ENCODE data around the gene TAF4.

The TAF4 gene

DNA sequence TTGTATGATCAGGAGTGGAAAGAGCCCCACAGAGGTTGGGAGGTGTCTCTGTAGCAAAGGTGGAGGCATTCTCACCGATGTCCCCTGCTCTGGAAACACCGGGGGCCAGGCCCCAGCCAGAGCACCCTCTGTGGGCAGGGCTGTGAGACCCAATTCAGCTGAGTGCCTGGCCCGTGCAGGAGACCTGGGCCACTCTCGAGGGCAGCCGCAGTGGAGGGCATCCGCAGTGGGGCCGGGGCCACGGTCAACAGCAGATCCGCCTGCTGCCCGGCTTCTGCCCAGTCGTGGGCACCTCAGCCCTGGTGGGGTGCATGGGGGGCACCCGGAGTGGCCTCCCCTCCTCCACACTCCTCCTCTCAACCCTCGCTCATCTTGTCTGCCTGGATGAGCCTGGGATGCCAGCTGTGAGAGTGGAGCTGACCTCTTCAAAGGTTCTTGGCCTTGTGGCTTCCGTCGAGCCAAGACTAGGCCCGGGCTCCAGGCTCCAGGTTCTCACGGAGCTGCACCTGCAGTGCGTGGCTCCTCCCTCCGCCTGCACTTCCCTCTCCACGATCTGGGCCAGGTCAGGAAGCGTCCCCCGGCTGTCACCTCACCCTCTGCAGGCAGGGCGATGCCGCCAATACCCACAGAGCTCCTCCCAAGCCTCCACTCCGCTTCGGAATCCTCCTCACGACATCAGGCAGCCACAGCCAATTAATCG lies 134.8 kb downstream of the TAF4 start:
- Mint-ChIP-seq H3K27me3 (ENCODE audit: low read depth) (no peaks in the 10 kb centered on the region), H3K4me1 (ENCODE audit: low read depth) (no peaks in the 10 kb centered on the region), H3K4me3 (no peak overlapping the region), H3K9me3 (no peaks in the 10 kb centered on the region), H3K36me3 (ENCODE audit: low read depth) (no peaks in the 10 kb centered on the region), H3K27ac (no peak overlapping the region)

DNA sequence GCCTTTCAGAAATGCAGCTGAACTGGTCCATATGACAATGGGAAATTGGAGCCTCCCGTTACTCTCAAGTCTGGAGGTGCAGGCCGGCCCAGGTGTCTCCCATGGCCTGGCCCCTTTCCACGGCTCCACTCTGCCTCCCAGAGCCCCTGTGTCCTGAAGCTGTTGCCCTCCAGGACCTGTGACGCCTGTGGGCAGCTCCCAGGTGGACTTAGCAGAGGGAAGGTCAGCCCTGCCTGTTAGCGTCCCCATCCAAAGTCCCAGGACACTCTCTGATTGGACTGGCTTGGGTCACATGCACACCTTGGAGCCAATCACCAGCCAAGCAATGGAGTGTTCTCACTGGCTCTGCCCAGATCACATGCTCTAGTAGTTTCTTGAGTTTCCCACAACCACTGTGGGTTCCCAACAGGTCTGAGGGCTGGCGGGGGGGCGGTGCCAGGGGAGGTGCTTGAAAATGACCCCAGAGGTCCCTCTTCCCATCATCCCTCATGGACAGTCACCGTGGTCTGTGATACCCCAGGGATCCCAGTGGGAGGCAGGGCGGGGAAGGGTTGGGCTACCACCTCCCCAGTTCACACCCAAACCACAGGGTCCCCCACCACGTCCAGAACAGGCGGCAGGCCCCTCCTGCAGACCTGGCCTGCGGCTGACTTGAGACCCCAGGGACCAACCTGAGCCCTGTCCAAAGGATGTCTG lies 135.6 kb downstream of the TAF4 start:
- Mint-ChIP-seq H3K4me3 (no peak overlapping the region), H3K9me3 (no peaks in the 10 kb centered on the region), H3K27ac (no peak overlapping the region), H3K4me1 (ENCODE audit: low read depth) (no peaks in the 10 kb centered on the region), H3K27me3 (ENCODE audit: low read depth) (no peaks in the 10 kb centered on the region), H3K36me3 (ENCODE audit: low read depth) (no peaks in the 10 kb centered on the region)

DNA sequence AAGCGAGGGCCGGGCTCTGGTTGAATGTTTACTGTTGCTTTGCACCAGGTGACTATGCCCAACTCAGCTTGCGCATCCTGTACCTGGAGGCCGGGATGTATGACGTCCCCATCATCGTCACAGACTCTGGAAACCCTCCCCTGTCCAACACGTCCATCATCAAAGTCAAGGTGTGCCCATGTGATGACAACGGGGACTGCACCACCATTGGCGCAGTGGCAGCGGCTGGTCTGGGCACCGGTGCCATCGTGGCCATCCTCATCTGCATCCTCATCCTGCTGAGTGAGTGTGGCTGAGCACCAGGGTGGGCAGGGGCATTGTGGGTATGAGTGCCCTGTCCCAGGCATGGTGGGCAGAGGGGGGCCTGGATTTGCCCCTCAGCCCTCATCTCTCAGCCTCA lies 136.1 kb downstream of the TAF4 start:
- Mint-ChIP-seq H3K9me3 (no peaks in the 10 kb centered on the region), H3K4me1 (ENCODE audit: low read depth) (no peaks in the 10 kb centered on the region), H3K4me3 (no peak overlapping the region), H3K36me3 (ENCODE audit: low read depth) (no peaks in the 10 kb centered on the region), H3K27me3 (ENCODE audit: low read depth) (no peaks in the 10 kb centered on the region), H3K27ac (no peak overlapping the region)

DNA sequence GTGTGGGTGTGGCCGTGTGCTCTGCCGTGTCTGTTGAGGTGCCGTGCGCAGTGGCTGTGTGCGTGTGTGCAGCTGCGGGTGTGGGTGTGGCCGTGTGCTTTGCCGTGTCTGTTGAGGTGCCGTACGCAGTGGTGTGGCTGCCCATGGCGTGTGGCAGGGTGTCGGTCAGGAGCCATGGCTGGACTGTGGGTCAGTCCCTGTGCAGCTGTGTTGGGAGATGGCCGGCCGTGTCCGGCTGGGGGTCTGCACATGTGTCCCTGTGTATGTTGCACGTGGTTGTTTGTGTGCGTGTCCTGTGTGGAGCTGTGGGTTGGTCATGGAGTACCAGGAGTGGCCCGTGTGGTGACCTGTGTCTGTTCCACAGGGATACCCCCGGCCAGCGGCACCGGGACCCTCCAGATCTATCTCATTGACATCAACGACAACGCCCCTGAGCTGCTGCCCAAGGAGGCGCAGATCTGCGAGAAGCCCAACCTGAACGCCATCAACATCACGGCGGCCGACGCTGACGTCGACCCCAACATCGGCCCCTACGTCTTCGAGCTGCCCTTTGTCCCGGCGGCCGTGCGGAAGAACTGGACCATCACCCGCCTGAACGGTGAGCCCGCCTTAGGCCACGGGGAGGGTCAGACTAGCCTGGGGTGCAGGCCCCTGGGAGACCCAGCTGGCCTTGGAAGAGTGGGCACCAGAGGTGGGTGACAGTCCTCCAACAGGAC lies 137.7 kb downstream of the TAF4 start:
- no peaks in the 10 kb centered on the region for H3K4me1 Mint-ChIP-seq (ENCODE audit: low read depth)
- H3K9me3 Mint-ChIP-seq: no peaks in the 10 kb centered on the region
- no peaks in the 10 kb centered on the region for H3K36me3 Mint-ChIP-seq (ENCODE audit: low read depth)
- no peaks in the 10 kb centered on the region for H3K27me3 Mint-ChIP-seq (ENCODE audit: low read depth)
- H3K4me3 Mint-ChIP-seq: no peak overlapping the region
- no peak overlapping the region for H3K27ac Mint-ChIP-seq

DNA sequence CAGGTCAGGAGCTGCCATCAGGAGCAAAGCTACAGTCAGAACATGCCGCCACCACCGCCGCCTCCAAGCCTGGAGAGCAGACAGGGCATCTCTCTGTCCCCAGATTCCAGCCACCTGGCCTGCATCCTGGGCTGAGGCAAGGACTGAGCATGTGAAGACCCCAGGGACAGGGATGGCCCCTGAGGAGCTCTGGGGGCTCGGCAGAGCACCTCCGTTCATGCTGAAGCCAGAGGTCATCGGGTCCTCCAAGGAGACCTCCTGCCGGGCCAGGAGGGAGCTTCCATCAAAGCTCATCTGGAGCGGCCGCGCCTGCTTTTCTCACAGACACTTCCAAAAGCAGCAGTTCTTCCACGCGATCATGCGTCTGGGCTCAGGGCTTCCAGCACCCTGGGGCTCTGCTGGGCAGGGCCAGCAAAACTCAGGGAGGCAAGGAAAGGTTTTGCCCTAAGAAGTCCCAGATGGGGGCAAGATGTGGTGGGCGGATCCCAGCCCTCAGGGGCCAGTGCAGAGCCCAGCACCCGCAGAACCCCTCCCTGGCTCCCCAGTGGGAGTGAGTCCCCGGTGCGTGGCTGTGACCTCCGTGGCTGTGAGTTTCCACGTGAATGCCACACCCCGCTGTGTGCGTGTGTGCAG lies 138.4 kb downstream of the TAF4 start:
- Mint-ChIP-seq H3K27me3 (ENCODE audit: low read depth) (no peaks in the 10 kb centered on the region), H3K4me1 (ENCODE audit: low read depth) (no peaks in the 10 kb centered on the region), H3K27ac (no peak overlapping the region), H3K9me3 (no peaks in the 10 kb centered on the region), H3K4me3 (no peak overlapping the region), H3K36me3 (ENCODE audit: low read depth) (no peaks in the 10 kb centered on the region)

DNA sequence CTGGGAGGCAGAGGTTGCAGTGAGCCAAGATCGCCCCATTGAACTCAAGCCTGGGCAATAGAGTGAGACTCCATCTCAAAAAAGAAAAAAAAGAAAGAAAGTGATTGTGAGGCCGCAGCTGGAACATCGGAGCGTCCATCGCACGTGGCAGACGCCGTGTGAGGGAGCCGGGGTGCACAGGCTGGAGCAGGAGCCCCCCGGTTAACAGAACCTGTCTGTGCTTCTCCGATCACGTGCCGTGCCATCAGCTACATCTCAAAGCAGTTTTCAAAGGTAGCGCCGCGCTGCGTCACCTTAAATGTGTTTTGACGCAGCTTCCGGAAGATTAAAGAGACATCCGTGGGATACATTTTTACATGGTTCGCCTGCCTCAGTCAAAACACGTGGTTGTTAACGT lies 138.9 kb downstream of the TAF4 start:
- no peaks in the 10 kb centered on the region for H3K4me1 Mint-ChIP-seq (ENCODE audit: low read depth)
- no peak overlapping the region for H3K27ac Mint-ChIP-seq
- no peaks in the 10 kb centered on the region for H3K36me3 Mint-ChIP-seq (ENCODE audit: low read depth)
- no peaks in the 10 kb centered on the region for H3K9me3 Mint-ChIP-seq
- no peaks in the 10 kb centered on the region for H3K27me3 Mint-ChIP-seq (ENCODE audit: low read depth)
- no peak overlapping the region for H3K4me3 Mint-ChIP-seq

DNA sequence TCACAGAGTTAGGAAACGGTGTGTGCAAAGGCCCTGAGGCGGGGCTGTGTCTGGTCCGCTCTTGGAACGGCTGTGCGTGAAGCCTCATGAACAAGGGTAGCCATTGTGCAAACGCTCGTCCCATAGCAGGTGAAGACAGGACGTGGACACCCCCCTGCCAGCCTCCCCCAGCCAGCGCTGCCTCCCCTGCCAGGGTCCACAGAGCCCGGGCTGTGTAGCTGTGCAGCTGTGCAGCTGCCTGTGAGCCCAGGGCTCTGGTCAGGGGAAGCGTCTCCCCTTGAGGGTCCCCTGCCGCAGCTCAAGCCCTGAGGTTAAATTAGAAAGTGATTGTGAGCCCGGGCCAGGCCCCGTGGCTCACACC lies 139.4 kb downstream of the TAF4 start:
- Mint-ChIP-seq H3K27me3 (ENCODE audit: low read depth) (no peaks in the 10 kb centered on the region), H3K9me3 (no peaks in the 10 kb centered on the region), H3K36me3 (ENCODE audit: low read depth) (no peaks in the 10 kb centered on the region), H3K4me3 (no peak overlapping the region), H3K27ac (no peak overlapping the region), H3K4me1 (ENCODE audit: low read depth) (no peaks in the 10 kb centered on the region)

DNA sequence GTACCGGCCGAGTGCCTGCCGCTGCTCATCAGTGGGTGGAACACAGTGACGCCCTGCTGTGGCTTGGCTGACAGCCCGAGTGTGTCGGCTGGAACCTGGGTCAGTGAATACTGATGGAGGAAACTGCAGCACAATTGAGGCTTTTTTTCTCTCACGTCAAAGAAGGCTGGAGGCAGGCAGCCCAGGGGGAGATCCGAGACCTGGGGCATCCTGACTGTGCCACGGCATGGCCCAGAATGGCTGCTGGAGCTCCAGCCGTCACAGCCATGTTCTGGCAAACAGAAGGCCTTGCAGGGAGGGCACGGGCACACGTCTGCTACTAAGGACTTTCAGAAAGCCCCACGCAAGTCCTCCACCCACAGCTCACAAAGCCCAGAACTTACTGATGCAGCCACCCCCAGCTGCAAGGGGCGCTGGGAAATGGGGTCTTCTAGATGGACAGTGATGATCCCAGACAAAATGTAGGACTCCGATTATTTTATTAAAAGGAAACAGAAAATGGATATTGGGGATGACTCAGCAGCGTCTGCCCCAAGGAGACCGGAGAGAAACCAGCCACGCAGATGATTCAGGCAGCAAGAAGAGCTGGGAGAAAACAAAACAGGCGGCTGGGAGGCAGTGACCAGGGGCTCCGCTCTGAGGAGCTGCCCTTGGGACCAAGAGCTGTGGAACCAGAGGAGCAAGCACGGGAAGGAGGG lies 140.0 kb downstream of the TAF4 start:
- no peak overlapping the region for H3K27ac Mint-ChIP-seq
- H3K4me3 Mint-ChIP-seq: no peak overlapping the region
- no peaks in the 10 kb centered on the region for H3K36me3 Mint-ChIP-seq (ENCODE audit: low read depth)
- no peaks in the 10 kb centered on the region for H3K9me3 Mint-ChIP-seq
- no peaks in the 10 kb centered on the region for H3K4me1 Mint-ChIP-seq (ENCODE audit: low read depth)
- no peaks in the 10 kb centered on the region for H3K27me3 Mint-ChIP-seq (ENCODE audit: low read depth)

DNA sequence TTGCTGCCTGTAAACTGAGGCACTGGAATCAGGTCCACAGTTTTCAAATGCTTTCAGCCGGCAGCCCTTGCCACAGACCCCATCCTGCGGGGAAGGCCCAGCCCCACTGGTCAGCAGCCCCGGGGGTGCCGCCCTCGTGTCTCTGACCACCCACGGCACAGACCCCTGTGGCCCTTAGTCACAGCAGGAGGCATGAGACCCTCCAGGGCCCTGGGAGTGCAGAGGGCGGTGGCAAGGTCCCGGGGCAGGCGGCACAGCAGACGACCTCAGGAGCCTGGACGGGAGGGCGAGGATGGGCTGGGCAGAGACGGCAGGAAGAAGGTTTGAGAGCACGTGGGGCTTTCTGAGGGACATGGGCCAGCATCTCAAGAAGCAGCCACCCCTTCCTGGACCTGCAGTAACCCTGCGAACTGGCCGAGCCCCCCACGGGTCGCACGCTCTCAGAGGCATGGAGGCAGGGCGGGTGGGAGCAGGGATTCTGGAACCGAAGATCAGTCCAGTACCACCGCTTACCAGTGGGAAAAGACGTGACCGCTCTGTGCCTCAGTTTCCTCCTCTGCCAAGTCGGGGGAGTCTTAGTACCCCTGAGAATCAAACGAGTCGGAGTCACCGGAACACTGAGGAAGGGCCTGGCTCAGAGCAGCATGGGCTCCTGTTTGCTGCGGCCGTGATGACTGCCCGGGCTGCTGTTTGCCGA lies 140.7 kb downstream of the TAF4 start:
- Mint-ChIP-seq H3K4me1 (ENCODE audit: low read depth) (no peaks in the 10 kb centered on the region), H3K36me3 (ENCODE audit: low read depth) (no peaks in the 10 kb centered on the region), H3K9me3 (no peaks in the 10 kb centered on the region), H3K4me3 (no peak overlapping the region), H3K27me3 (ENCODE audit: low read depth) (no peaks in the 10 kb centered on the region), H3K27ac (no peak overlapping the region)
